ENCODE measurements around the gene FLRT2.

FLRT2 gene

GRCh38 chr14:85508863-85509262 is 21.1 kb upstream of the FLRT2 start:
- H3K4me3 ChIP-seq (ENCODE audit: low read length), result no peak overlapping the region
- TF ChIP-seq CTCF (conservative IDR thresholded peaks at IDR 0.05; ENCODE audit: low read depth, low read length), result no peak
- no peak for DNase-seq (ENCODE audit: low read depth)

DNA sequence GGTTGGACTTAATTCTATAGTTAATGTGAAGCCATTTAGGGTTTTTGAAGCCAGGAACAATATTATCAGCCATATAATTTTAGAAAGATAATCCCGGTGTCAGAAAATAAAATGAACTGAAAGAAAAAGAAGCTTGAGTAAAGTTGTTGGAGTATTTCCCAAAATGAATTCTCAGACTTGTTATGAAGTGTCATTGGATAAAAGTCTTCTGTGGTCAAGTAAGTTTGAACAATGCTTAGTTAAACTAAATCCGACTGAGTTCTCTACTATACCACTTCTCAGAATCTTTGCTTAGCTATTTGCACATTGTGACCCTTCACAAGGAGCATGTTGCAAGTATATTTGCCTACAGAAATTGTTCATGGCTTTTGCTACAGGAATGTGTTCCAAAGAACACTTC is 17.5 kb upstream of the FLRT2 start:
- TF ChIP-seq CTCF (conservative IDR thresholded peaks at IDR 0.05; ENCODE audit: low read depth, low read length), result no peak
- no peak overlapping the region for H3K4me3 ChIP-seq (ENCODE audit: low read length)
- DNase-seq (ENCODE audit: low read depth), result no peak

DNA sequence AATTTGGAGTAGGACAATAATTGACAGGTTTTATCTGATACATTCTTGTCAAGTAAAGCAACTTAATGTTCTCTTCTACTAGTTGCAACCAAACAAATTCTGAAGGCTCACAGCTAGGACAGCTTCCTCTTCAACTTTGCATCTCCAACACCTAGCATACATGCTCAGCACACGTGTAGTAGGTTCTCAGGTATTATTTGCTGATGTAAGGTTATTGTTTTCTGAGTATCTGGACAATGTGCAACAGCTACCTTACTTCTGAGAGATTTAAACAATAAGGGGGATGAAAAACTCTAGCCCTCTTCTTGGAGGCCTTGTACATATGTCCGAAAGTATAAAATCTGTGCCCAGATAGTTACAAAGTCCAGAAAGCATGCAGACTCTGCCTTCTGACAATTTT is 15.5 kb upstream of the FLRT2 start:
- TF ChIP-seq CTCF (conservative IDR thresholded peaks at IDR 0.05; ENCODE audit: low read depth, low read length), result no peak
- DNase-seq (ENCODE audit: low read depth), result no peak
- H3K4me3 ChIP-seq (ENCODE audit: low read length), result no peak overlapping the region

DNA sequence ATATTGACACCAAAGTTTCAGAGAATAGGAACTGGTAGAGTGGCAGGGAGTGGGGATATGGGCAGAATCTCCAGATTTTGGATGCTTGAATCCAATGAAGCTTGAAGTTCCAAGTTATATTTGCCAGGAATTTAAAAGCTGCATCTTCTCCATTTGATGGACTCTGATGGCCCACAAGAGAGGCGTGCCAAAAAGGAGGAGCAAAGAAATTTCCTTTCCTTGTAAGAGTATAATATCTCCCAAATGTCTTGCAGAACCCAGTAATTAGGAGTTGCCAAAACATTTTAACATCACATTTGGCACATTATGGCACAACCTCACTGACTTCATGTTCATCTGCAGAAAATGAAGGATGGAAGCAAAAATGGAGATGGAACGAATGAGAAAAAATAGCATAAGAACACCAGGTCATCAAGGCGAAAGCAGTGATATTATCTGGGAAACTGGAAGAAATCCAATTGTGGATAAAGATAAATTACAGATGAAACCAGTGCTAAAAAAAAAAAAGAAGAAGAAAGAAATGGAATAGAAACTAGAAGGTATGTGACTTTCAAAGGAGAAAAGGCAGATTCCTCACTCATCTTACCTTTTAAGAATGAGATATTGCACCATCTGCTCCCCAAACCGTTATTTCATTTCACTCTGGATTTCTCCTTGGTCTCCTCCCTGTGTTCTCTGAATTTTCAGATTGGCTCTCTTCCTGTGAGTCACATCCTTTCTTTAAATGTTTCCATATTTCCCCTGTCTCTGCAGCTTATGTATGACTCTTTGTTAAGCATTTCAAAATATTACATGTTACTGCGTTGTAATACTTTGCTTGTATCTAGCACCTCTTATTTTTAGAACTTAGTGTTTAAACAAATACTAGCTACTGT is 13.5 kb upstream of the FLRT2 start:
- no peak overlapping the region for H3K4me3 ChIP-seq (ENCODE audit: low read length)
- DNase-seq (ENCODE audit: low read depth), result no peak
- no peak for TF ChIP-seq CTCF (conservative IDR thresholded peaks at IDR 0.05; ENCODE audit: low read depth, low read length)

- TF ChIP-seq CTCF (conservative IDR thresholded peaks at IDR 0.05; ENCODE audit: low read depth, low read length), result no peak
- H3K4me3 ChIP-seq (ENCODE audit: low read length), result no peak overlapping the region
- no peak for DNase-seq (ENCODE audit: low read depth)
These were observed 12.7 kb upstream of the FLRT2 start for GRCh38 chr14:85517114-85517688.

- DNase-seq (ENCODE audit: low read depth), result no peak
- no peak overlapping the region for H3K4me3 ChIP-seq (ENCODE audit: low read length)
- no peak for TF ChIP-seq CTCF (conservative IDR thresholded peaks at IDR 0.05; ENCODE audit: low read depth, low read length)
These were observed 10.2 kb upstream of the FLRT2 start for GRCh38 chr14:85519661-85520305.

Data from retinal pigment epithelial cell (primary cell).